GM23338 (cell line): ENCODE results near the gene ADD3. TPM values are rescaled to one million over a fixed set of nuclear protein-coding genes. Genes with fewer than 3 reads are reported as not detected.

Source experiments
- ATAC-seq: fragments of 200-7000 bp; cut with Tn5 transposase; 3 replicates; pipeline ENCODE4 v1.9.1; 2020
- DNase-seq: peaks from one replicate; pipeline ENCODE4 v3.0.0-alpha.2; 2015; ENCODE audit warnings: low spot score
- H2AFZ ChIP-seq: fragments of 200-600 bp; sonication (generic); 2 replicates; pipeline ENCODE4 v1.8.0; 2016; ENCODE audit warnings: antibody characterized with exemption, mild to moderate bottlenecking, moderate library complexity
- H3F3A ChIP-seq: fragments of 200-600 bp; sonication (generic); replicated peaks from 2 replicates; pipeline ENCODE4 v1.8.0; 2017; ENCODE audit warnings: antibody characterized with exemption, mixed run types, low read depth
- H3K27ac ChIP-seq: fragments of 200-600 bp; sonication (generic); 2 replicates; pipeline ENCODE4 v1.6.1; 2016; ENCODE audit warnings: low read depth
- H3K27me3 ChIP-seq: fragments of 200-600 bp; sonication (generic); 2 replicates; pipeline ENCODE4 v1.8.0; 2016; ENCODE audit warnings: mild to moderate bottlenecking, mixed run types, moderate library complexity; ENCODE audit not compliant: insufficient read depth
- H3K36me3 ChIP-seq: fragments of 200-600 bp; sonication (generic); 2 replicates; pipeline ENCODE4 v1.8.0; 2016; ENCODE audit warnings: mild to moderate bottlenecking; ENCODE audit not compliant: insufficient read depth
- H3K4me1 ChIP-seq: fragments of 200-600 bp; sonication (generic); 2 replicates; pipeline ENCODE4 v1.8.0; 2016; ENCODE audit warnings: mild to moderate bottlenecking, moderate library complexity; ENCODE audit not compliant: insufficient read depth
- H3K4me2 ChIP-seq: fragments of 200-600 bp; sonication (generic); 2 replicates; pipeline ENCODE4 v1.7.1; 2017; ENCODE audit warnings: mixed run types
- H3K4me3 ChIP-seq: fragments of 200-600 bp; sonication (generic); 2 replicates; pipeline ENCODE4 v1.6.1; 2016; ENCODE audit warnings: mixed run types
- H3K79me2 ChIP-seq: fragments of 200-600 bp; sonication (generic); replicated peaks from 2 replicates; pipeline ENCODE4 v1.8.0; 2017; ENCODE audit warnings: mild to moderate bottlenecking; ENCODE audit not compliant: insufficient read depth
- H3K9me2 ChIP-seq: fragments of 200-600 bp; sonication (generic); 2 replicates; pipeline ENCODE4 v1.8.0; 2017; ENCODE audit not compliant: insufficient read depth
- H4K20me1 ChIP-seq: fragments of 200-600 bp; sonication (generic); replicated peaks from 2 replicates; pipeline ENCODE4 v1.8.0; 2017; ENCODE audit warnings: mild to moderate bottlenecking; ENCODE audit not compliant: insufficient read depth
- H3K27ac Mint-ChIP-seq: 2 replicates; pipeline ENCODE4 v1.8.0; 2020; ENCODE audit warnings: inconsistent platforms, mild to moderate bottlenecking, moderate library complexity, mixed read lengths
- H3K27me3 Mint-ChIP-seq: 3 replicates; pipeline ENCODE4 v1.8.0; 2022; ENCODE audit warnings: low read depth, mild to moderate bottlenecking, moderate library complexity, mixed read lengths, inconsistent platforms; ENCODE audit not compliant: insufficient read depth, poor library complexity
- H3K36me3 Mint-ChIP-seq: 3 replicates; pipeline ENCODE4 v1.8.0; 2021; ENCODE audit warnings: low read depth, mild to moderate bottlenecking, inconsistent platforms, moderate library complexity, mixed read lengths
- H3K4me1 Mint-ChIP-seq: 3 replicates; pipeline ENCODE4 v1.8.0; 2020; ENCODE audit warnings: mild to moderate bottlenecking, inconsistent platforms, mixed read lengths
- H3K4me3 Mint-ChIP-seq: 3 replicates; pipeline ENCODE4 v1.8.0; 2021; ENCODE audit warnings: moderate library complexity, mild to moderate bottlenecking, inconsistent platforms, mixed read lengths
- H3K9me3 Mint-ChIP-seq: 3 replicates; pipeline ENCODE4 v1.8.0; 2020; ENCODE audit warnings: moderate library complexity, mild to moderate bottlenecking, inconsistent platforms, mixed read lengths
- CREB1 ChIP-seq: fragments of 250-450 bp; sonication (Bioruptor Pico); IDR thresholded peaks from 2 replicates; pipeline ENCODE4 v1.5.0; 2020; ENCODE audit warnings: low read depth, mild to moderate bottlenecking, moderate library complexity
- EZH2 ChIP-seq: fragments of 200-600 bp; sonication (generic); IDR thresholded peaks from one replicate; pipeline ENCODE4 v1.8.0; 2017; ENCODE audit warnings: antibody characterized with exemption, mild to moderate bottlenecking, low read depth; ENCODE audit not compliant: unreplicated experiment
- JUNB ChIP-seq: IDR thresholded peaks from one replicate; pipeline ENCODE4 v1.6.1; 2016; ENCODE audit warnings: antibody characterized with exemption; ENCODE audit not compliant: unreplicated experiment
- NANOG ChIP-seq: IDR thresholded peaks from 2 replicates; pipeline ENCODE4 v1.6.1; 2016; ENCODE audit warnings: antibody characterized with exemption, borderline replicate concordance
- POLR2AphosphoS5 ChIP-seq: IDR thresholded peaks from 2 replicates; pipeline ENCODE4 v1.6.1; 2016; ENCODE audit warnings: antibody characterized with exemption, low read depth
- REST ChIP-seq: IDR thresholded peaks from one replicate; pipeline ENCODE4 v1.6.1; 2018; ENCODE audit warnings: antibody characterized with exemption; ENCODE audit not compliant: unreplicated experiment
- STAT1 ChIP-seq: IDR thresholded peaks from one replicate; pipeline ENCODE4 v1.6.1; 2016; ENCODE audit warnings: antibody characterized with exemption; ENCODE audit not compliant: unreplicated experiment
- ZNF114 ChIP-seq: fragments of 250-450 bp; sonication (Bioruptor Pico); IDR thresholded peaks from 2 replicates; pipeline ENCODE4 v1.5.0; 2020; ENCODE audit warnings: mild to moderate bottlenecking, moderate library complexity
- polyA plus RNA-seq: library from polyadenylated mRNA; unstranded; fragments of >200 nt; fragmentation: Nextera tagmentation; extraction: Ambion mirVana; gene quantifications from 2 replicates; pipeline ENCODE4 v1.2.1, GENCODE V29; 2016
- total RNA-seq: library from RNA; depleted of rRNA; stranded (reverse); fragments of >200 nt; shearing (Covaris generic); gene quantifications from 2 replicates; pipeline ENCODE4 v1.2.3, GENCODE V29; 2014

The ADD3 gene
- total and polyA plus RNA-seq, 2 experiments from 2014 or later = 68.5 to 767 TPM

DNA sequence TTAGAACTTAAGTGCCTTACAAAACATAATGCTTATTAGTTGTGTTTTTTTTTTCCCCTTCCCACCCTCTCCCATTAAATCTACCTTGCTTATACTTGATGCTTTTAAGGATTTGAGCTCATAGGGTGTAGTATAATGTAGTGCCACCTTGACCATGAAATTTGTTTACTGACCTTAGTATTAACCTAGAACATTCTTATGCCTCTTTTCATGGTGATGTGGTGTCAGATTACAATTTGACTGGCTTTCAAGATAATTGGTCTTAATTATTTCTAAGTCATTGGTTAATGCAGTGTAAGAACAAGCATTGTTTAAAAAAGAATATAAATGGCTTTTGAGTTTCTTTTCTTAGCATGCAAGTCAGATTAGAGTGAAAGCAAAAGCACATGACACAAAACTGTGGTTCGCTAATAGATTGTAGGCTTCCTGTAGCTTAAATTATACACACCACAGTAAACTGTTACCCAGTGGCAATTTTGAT lies 61.8 kb downstream of the ADD3 start:
- Histone ChIP-seq H3F3A (no peaks in the 10 kb centered on the region), H3K4me1 (peaks cover 35% of the 10 kb centered on the region), H3K36me3 (no peaks in the 10 kb centered on the region), H3K9me2 (no peaks in the 10 kb centered on the region), H2AFZ (no peak overlapping the region), H3K4me2 (peak overlapping the region; percentile 6), H3K27ac (no peak overlapping the region), H3K27me3 (no peaks in the 10 kb centered on the region), H3K79me2 (peaks cover 63% of the 10 kb centered on the region), H4K20me1 (peaks cover 4% of the 10 kb centered on the region; the same call in 1 of the 2 replicates), H3K4me3 (peak overlapping the region; percentile 4; the same call in 1 of the 2 replicates)
- H3K9me3 Mint-ChIP-seq = no peaks in the 10 kb centered on the region
- 0 out of 2 replicates have a peak overlapping the region, but pooled peaks have one; percentile 10 for H3K27ac Mint-ChIP-seq
- DNase-seq (peak; percentile 22), ATAC-seq (no peak; the same call in 2 of the 3 replicates)
- peaks cover 38% of the 10 kb centered on the region for H3K4me1 Mint-ChIP-seq
- H3K36me3 Mint-ChIP-seq = no peaks in the 10 kb centered on the region
- H3K27me3 Mint-ChIP-seq = no peaks in the 10 kb centered on the region
- TF ChIP-seq NANOG (peak; percentile 34; the same call in 1 of the 2 replicates), CREB1 (CRISPR knock-in tag) (no peak), REST (no peak)
- H3K4me3 Mint-ChIP-seq = no peak overlapping the region

DNA sequence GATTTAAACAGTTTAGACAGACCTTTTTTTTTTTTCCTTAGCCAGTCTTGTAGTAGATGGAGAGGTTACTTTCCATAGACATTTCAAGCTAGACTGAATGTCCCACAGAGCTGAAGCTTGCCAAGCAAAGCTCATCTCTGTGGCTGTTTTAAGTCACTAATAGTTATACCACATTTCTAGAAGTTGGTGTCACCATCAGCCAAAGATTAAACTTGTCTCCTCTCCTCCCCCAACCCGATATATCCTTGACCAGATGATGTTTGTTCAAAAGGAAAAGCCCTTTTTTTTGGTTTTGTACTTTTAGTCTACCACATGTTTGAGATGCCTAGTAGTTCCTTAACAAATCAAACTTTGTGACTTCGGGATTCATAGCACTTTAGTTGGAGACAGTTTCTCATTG lies 66.1 kb downstream of the ADD3 start:
- Mint-ChIP-seq H3K27ac (no peak overlapping the region), H3K4me1 (peaks cover 49% of the 10 kb centered on the region), H3K27me3 (no peaks in the 10 kb centered on the region), H3K9me3 (no peaks in the 10 kb centered on the region), H3K4me3 (no peak overlapping the region), H3K36me3 (no peaks in the 10 kb centered on the region)
- Histone ChIP-seq H3K4me3 (no peak overlapping the region), H3K79me2 (peaks cover 85% of the 10 kb centered on the region), H3F3A (no peaks in the 10 kb centered on the region), H3K4me1 (peaks cover 25% of the 10 kb centered on the region), H2AFZ (no peak overlapping the region), H3K4me2 (no peak overlapping the region; the same call in 1 of the 2 replicates), H3K9me2 (no peaks in the 10 kb centered on the region), H3K27ac (no peak overlapping the region), H4K20me1 (peaks cover 12% of the 10 kb centered on the region; the same call in 1 of the 2 replicates), H3K27me3 (no peaks in the 10 kb centered on the region), H3K36me3 (no peaks in the 10 kb centered on the region)
- DNase-seq (no peak), ATAC-seq (no peak)
- TF ChIP-seq STAT1 (no peak), EZH2 (no peak), ZNF114 (CRISPR knock-in tag) (no peak), POLR2AphosphoS5 (no peak), REST (no peak), JUNB (no peak)
